CD14-positive monocyte (primary cell): Measurements from ENCODE around the gene SMIM28. TPM values are rescaled to one million over a fixed set of nuclear protein-coding genes. Genes with fewer than 3 reads are reported as not detected.

Source experiments
- DNase-seq, 3 donors: peaks; one replicate each; pipeline ENCODE4 v3.0.0-alpha.2; 2011 to 2022
- H2AFZ ChIP-seq: 2 replicates; pipeline ENCODE4 v1.6.0; 2012; ENCODE audit warnings: mild to moderate bottlenecking, low read depth, low read length, inconsistent platforms; ENCODE audit not compliant: insufficient read depth, poor library complexity, severe bottlenecking
- H3K27ac ChIP-seq, 2 donors: 1 replicate in 1 of 2; 2 replicates in 1 of 2; pipeline ENCODE4 v1.5.1; 2012 to 2013; ENCODE audit warnings: low read length in 2 of 2, control low read depth in 1 of 2, inconsistent platforms in 1 of 2, low read depth in 1 of 2, mild to moderate bottlenecking in 1 of 2
- H3K27me3 ChIP-seq, 2 donors: one replicate each; pipeline versions ENCODE4 v1.6.0 to v1.6.1; 2011 to 2013; ENCODE audit warnings: low read length in 2 of 2; ENCODE audit not compliant: control insufficient read depth in 2 of 2, insufficient read depth in 2 of 2
- H3K36me3 ChIP-seq, 2 donors: replicated peaks in 1 of 2; 1 replicate in 1 of 2; 2 replicates in 1 of 2; pipeline versions ENCODE4 v1.5.1 to v1.6.1; 2012 to 2013; ENCODE audit warnings: low read length in 2 of 2, control low read depth in 1 of 2, inconsistent platforms in 1 of 2, mild to moderate bottlenecking in 1 of 2; ENCODE audit not compliant: insufficient read depth in 2 of 2, control insufficient read depth in 1 of 2
- H3K4me1 ChIP-seq, 2 donors: 1 replicate in 1 of 2; 2 replicates in 1 of 2; pipeline versions ENCODE4 v1.5.1 to v1.6.1; 2012 to 2013; ENCODE audit warnings: low read length in 2 of 2, control low read depth in 1 of 2, inconsistent platforms in 1 of 2, mild to moderate bottlenecking in 1 of 2, moderate library complexity in 1 of 2; ENCODE audit not compliant: insufficient read depth in 2 of 2, control insufficient read depth in 1 of 2
- H3K4me2 ChIP-seq: replicated peaks from 2 replicates; pipeline ENCODE3; 2012; ENCODE audit warnings: low read length, moderate library complexity, mild to moderate bottlenecking; ENCODE audit not compliant: poor library complexity, severe bottlenecking; ENCODE audit errors: extremely low read depth
- H3K4me3 ChIP-seq, 3 experiments: fragments of 200-600 bp in 1 of 3; sonication (generic) in 1 of 3; replicated peaks in 1 of 3; 1 replicate in 2 of 3; 2 replicates in 1 of 3; pipeline ENCODE4 v1.5.1; 2011 to 2013; ENCODE audit warnings: low read length in 3 of 3, mild to moderate bottlenecking in 3 of 3, control low read depth in 2 of 3, low read depth in 2 of 3, inconsistent platforms in 1 of 3, moderate library complexity in 1 of 3
- H3K79me2 ChIP-seq: 2 replicates; pipeline ENCODE4 v1.6.0; 2012; ENCODE audit warnings: mild to moderate bottlenecking, control low read depth, inconsistent platforms, low read length, moderate library complexity; ENCODE audit not compliant: insufficient read depth
- H3K9ac ChIP-seq: 2 replicates; pipeline ENCODE4 v1.6.0; 2017; ENCODE audit warnings: low read length, mild to moderate bottlenecking; ENCODE audit not compliant: insufficient read depth, poor library complexity, severe bottlenecking
- H3K9me3 ChIP-seq, 2 donors: replicated peaks in 1 of 2; 1 replicate in 1 of 2; 2 replicates in 1 of 2; pipeline versions ENCODE4 v1.5.1 to v1.6.1; 2012 to 2013; ENCODE audit warnings: low read length in 2 of 2, control low read depth in 1 of 2; ENCODE audit not compliant: control insufficient read depth in 1 of 2, insufficient read depth in 1 of 2
- H4K20me1 ChIP-seq: 2 replicates; pipeline ENCODE4 v1.6.0; 2012; ENCODE audit warnings: mild to moderate bottlenecking, low read length, control low read depth, moderate library complexity; ENCODE audit not compliant: insufficient read depth
- H3K27ac Mint-ChIP-seq, 7 donors: one replicate each; pipeline ENCODE4 v1.8.0; 2020; ENCODE audit warnings: mild to moderate bottlenecking in 7 of 7, mixed read lengths in 7 of 7, moderate library complexity in 6 of 7, inconsistent platforms in 2 of 7
- H3K27me3 Mint-ChIP-seq, 3 donors: one replicate each; pipeline ENCODE4 v1.8.0; 2021 to 2022; ENCODE audit warnings: low read depth in 3 of 3, mild to moderate bottlenecking in 3 of 3, mixed read lengths in 3 of 3, moderate library complexity in 3 of 3, inconsistent platforms in 1 of 3
- H3K36me3 Mint-ChIP-seq, 2 donors: one replicate each; pipeline ENCODE4 v1.8.0; 2020; ENCODE audit warnings: mixed read lengths in 2 of 2, inconsistent platforms in 1 of 2, mild to moderate bottlenecking in 1 of 2
- H3K4me1 Mint-ChIP-seq: one replicate; pipeline ENCODE4 v1.8.0; 2020; ENCODE audit warnings: mild to moderate bottlenecking, mixed read lengths
- H3K4me3 Mint-ChIP-seq, 2 donors: one replicate each; pipeline ENCODE4 v1.8.0; 2020; ENCODE audit warnings: mild to moderate bottlenecking in 2 of 2, mixed read lengths in 2 of 2, moderate library complexity in 1 of 2
- H3K9me3 Mint-ChIP-seq, 7 donors: one replicate each; pipeline ENCODE4 v1.8.0; 2020 to 2022; ENCODE audit warnings: mixed read lengths in 7 of 7, mild to moderate bottlenecking in 6 of 7, moderate library complexity in 6 of 7, inconsistent platforms in 2 of 7
- CTCF ChIP-seq: fragments of 200-600 bp; IDR thresholded peaks from one replicate; pipeline ENCODE4 v1.8.0; 2022; ENCODE audit warnings: antibody characterized with exemption, mild to moderate bottlenecking
- WGBS: methylation state at CpG from one replicate; pipeline ENCODE4 v1.1.5; 2013; ENCODE audit warnings: missing lambda C conversion rate; ENCODE audit not compliant: insufficient coverage; 5-methylcytosine and 5-hydroxymethylcytosine counted together
- intact Hi-C, 2 donors: fragments of 100-400 bp; cut with micrococcal nuclease; formaldehyde crosslinking; loops; one replicate each; pipeline versions ENCODE4 v1.15.0 to v1.15.1; 2023
- polyA plus RNA-seq, 3 donors: library from polyadenylated mRNA; depleted of rRNA in 1 of 3; unstranded in 2 of 3; stranded (reverse) in 1 of 3; fragments of 300-500 nt in 2 of 3; fragments of >200 nt in 1 of 3; fragmentation: Illumina TruSeq in 2 of 3; gene quantifications; 1 replicate in 2 of 3; 2 replicates in 1 of 3; pipeline ENCODE4 v1.2.3, GENCODE V29; 2012 to 2021

SMIM28 gene
- polyA plus RNA-seq, 3 donors, result not detected

GRCh38 chr6:138410048-138410735, 32.5 kb downstream of the SMIM28 start:
- no peaks in the 10 kb centered on the region for H3K27me3 ChIP-seq
- peak overlapping the region; percentile 58 to 93 (median 90) for H3K27ac Mint-ChIP-seq
- peak overlapping the region in 1 of 3 experiments; percentile 24 for H3K4me3 ChIP-seq
- H3K4me3 Mint-ChIP-seq, result peak overlapping the region in 1 of 2 donors; percentile 37
- H2AFZ ChIP-seq, result no peak overlapping the region
- H3K27me3 Mint-ChIP-seq, result no peaks in the 10 kb centered on the region
- DNase-seq, result peak; percentile 67 to 90 (median 81)
- peaks cover 11% of the 10 kb centered on the region for H4K20me1 ChIP-seq
- peaks cover 80 to 92% of the 10 kb centered on the region in 2 donors for H3K36me3 Mint-ChIP-seq
- peaks cover 60 to 82% of the 10 kb centered on the region in 2 donors for H3K36me3 ChIP-seq
- peak overlapping the region; percentile 58 to 72 for H3K27ac ChIP-seq
- peak overlapping the region; percentile 28 for H3K4me2 ChIP-seq
- no peak for TF ChIP-seq CTCF
- no CpG with 5 or more reads among the region's 8 CpGs for WGBS
- no peaks in the 10 kb centered on the region for H3K9me3 Mint-ChIP-seq
- H3K9ac ChIP-seq, result no peak overlapping the region
- intact Hi-C loops, result loop anchor here in 1 of 2 donors (10.0 kb wide), 1 partner anchor 185 kb away; no protein-coding TSS in a partner anchor
- peaks cover 55% of the 10 kb centered on the region for H3K4me1 Mint-ChIP-seq
- H3K79me2 ChIP-seq, result peaks cover 52% of the 10 kb centered on the region
- peaks cover 34 to 62% of the 10 kb centered on the region in 2 donors for H3K4me1 ChIP-seq
- no peaks in the 10 kb centered on the region for H3K9me3 ChIP-seq

GRCh38 chr6:138410972-138411880, 33.5 kb downstream of the SMIM28 start:
- Mint-ChIP-seq H3K27me3 (no peaks in the 10 kb centered on the region), H3K4me1 (peaks cover 45% of the 10 kb centered on the region), H3K36me3 (peaks cover 83 to 95% of the 10 kb centered on the region in 2 donors), H3K4me3 (peak overlapping the region in 1 of 2 donors; percentile 35), H3K9me3 (peaks cover 0 to 4% (median 0%) of the 10 kb centered on the region in 7 donors), H3K27ac (peak overlapping the region; percentile 58 to 93 (median 90))
- Histone ChIP-seq H3K9me3 (no peaks in the 10 kb centered on the region), H3K9ac (no peak overlapping the region), H3K79me2 (peaks cover 48% of the 10 kb centered on the region), H3K36me3 (peaks cover 70 to 88% of the 10 kb centered on the region in 2 donors), H3K27ac (peak overlapping the region in 1 of 2 donors; percentile 72), H3K4me3 (peak overlapping the region in 1 of 3 experiments; percentile 24), H3K4me1 (peaks cover 26 to 52% of the 10 kb centered on the region in 2 donors), H3K4me2 (peak overlapping the region; percentile 17), H3K27me3 (no peaks in the 10 kb centered on the region), H4K20me1 (peaks cover 11% of the 10 kb centered on the region), H2AFZ (no peak overlapping the region)
- WGBS, result 90% methylated on average over 4 of the region's 6 CpGs
- no peak for TF ChIP-seq CTCF
- intact Hi-C loops, result loop anchor here in 1 of 2 donors (10.0 kb wide), 1 partner anchor 184 kb away; no protein-coding TSS in a partner anchor
- DNase-seq, result peak; percentile 18 to 67 (median 38)
